Measurements from ENCODE around the gene MTCH1. TPM values are rescaled to one million over a fixed set of nuclear protein-coding genes. Genes with fewer than 3 reads are reported as not detected.
"Not testable (repeated sequence)": the region's sequence is repeated elsewhere in the genome, so short reads cannot be mapped to it uniquely, and the experiment has no call there.

The MTCH1 gene
- total RNA-seq, 1 donor from 2014 or later = 144 TPM

DNA sequence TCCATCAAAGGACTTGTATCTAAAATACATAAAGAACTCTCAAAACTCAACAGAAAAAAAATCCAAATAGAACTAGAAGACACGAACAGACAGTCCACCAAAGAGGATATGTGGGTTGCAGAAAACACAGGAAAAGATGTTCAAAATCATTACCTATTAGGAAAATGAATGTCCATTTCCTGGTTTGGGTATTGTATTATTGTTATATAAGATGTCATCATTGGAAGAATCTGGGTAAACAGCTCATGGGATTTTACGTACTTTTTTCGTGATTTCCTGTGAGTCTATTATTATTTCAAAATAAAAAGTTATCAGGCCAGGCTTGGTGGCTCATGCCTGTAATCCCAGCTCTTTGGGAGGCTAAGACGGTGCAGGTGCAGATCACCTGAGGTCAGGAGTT, 40.7 kb downstream of the MTCH1 start:
- Histone ChIP-seq H3K9ac (no peak overlapping the region), H3F3A (ENCODE audit: low read depth) (no peaks in the 10 kb centered on the region), H3K27ac (no peak overlapping the region), H3K27me3 (no peaks in the 10 kb centered on the region), H3K9me3 (ENCODE audit: low read depth) (no peaks in the 10 kb centered on the region), H3K4me2 (no peak overlapping the region), H2AFZ (replicated peaks) (no peak overlapping the region), H4K20me1 (ENCODE audit: low read depth) (no peaks in the 10 kb centered on the region), H3K36me3 (no peaks in the 10 kb centered on the region), H3K79me2 (ENCODE audit: low read depth) (no peaks in the 10 kb centered on the region), H3K4me3 (no peak overlapping the region), H3K4me1 (peaks cover 7% of the 10 kb centered on the region)
- Mint-ChIP-seq H3K9me3 (peaks cover 10% of the 10 kb centered on the region), H3K4me3 (no peak overlapping the region), H3K36me3 (peaks cover 1% of the 10 kb centered on the region), H3K27me3 (ENCODE audit: insufficient read depth, low read depth) (peaks cover 6% of the 10 kb centered on the region), H3K4me1 (peaks cover 5% of the 10 kb centered on the region), H3K27ac (no peak overlapping the region)
- DNase-seq (ENCODE audit: low spot score) = no peak
- no peak for TF ChIP-seq EZH2phosphoT487 (IDR thresholded peaks at IDR 0.05)
- no peak for TF ChIP-seq EZH2 (IDR thresholded peaks at IDR 0.05)
- TF ChIP-seq, protein P1, sequence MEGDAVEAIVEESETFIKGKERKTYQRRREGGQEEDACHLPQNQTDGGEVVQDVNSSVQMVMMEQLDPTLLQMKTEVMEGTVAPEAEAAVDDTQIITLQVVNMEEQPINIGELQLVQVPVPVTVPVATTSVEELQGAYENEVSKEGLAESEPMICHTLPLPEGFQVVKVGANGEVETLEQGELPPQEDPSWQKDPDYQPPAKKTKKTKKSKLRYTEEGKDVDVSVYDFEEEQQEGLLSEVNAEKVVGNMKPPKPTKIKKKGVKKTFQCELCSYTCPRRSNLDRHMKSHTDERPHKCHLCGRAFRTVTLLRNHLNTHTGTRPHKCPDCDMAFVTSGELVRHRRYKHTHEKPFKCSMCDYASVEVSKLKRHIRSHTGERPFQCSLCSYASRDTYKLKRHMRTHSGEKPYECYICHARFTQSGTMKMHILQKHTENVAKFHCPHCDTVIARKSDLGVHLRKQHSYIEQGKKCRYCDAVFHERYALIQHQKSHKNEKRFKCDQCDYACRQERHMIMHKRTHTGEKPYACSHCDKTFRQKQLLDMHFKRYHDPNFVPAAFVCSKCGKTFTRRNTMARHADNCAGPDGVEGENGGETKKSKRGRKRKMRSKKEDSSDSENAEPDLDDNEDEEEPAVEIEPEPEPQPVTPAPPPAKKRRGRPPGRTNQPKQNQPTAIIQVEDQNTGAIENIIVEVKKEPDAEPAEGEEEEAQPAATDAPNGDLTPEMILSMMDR (IDR thresholded peaks at IDR 0.05) = no peak

DNA sequence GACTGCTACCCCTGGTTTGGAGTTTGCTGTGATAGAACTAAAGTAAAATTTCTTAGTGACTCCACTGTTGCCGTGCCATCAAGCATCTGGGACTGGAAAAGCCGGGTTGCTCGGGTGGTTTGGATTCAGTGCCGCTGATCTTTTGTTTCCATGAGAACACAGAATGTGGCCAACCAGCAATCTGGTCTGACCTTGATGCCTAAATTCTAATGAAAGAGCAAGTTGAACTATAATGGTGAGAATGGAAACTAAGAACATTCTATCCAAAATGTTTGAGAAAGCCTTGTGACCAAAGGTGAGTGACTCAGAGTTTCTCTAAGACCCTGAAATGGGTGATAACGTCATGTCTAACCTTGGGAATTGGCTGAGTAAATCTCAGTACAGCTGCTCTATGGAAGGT, 41.3 kb downstream of the MTCH1 start:
- Histone ChIP-seq H3F3A (ENCODE audit: low read depth) (no peaks in the 10 kb centered on the region), H4K20me1 (ENCODE audit: low read depth) (no peaks in the 10 kb centered on the region), H3K27me3 (no peaks in the 10 kb centered on the region), H3K9me3 (ENCODE audit: low read depth) (no peaks in the 10 kb centered on the region), H3K4me1 (peaks cover 7% of the 10 kb centered on the region), H3K27ac (no peak overlapping the region), H3K9ac (no peak overlapping the region), H3K4me2 (no peak overlapping the region), H3K36me3 (no peaks in the 10 kb centered on the region), H2AFZ (replicated peaks) (peak overlapping the region; percentile 17), H3K4me3 (no peak overlapping the region), H3K79me2 (ENCODE audit: low read depth) (no peaks in the 10 kb centered on the region)
- DNase-seq (ENCODE audit: low spot score) = no peak
- TF ChIP-seq, protein P1 (IDR thresholded peaks at IDR 0.05) = no peak
- TF ChIP-seq EZH2 (IDR thresholded peaks at IDR 0.05) (no peak), EZH2phosphoT487 (IDR thresholded peaks at IDR 0.05) (no peak)
- Mint-ChIP-seq H3K9me3 (peaks cover 13% of the 10 kb centered on the region), H3K27me3 (ENCODE audit: insufficient read depth, low read depth) (peaks cover 7% of the 10 kb centered on the region), H3K36me3 (peaks cover 2% of the 10 kb centered on the region), H3K27ac (peak overlapping the region; percentile 37), H3K4me3 (no peak overlapping the region), H3K4me1 (peaks cover 5% of the 10 kb centered on the region)

GRCh38 chr6:36942329-36942728, 43.7 kb downstream of the MTCH1 start:
- not testable (repeated sequence) for H2AFZ ChIP-seq (replicated peaks); H3K27me3 ChIP-seq; H3K9me3 ChIP-seq (ENCODE audit: low read depth); H3K79me2 ChIP-seq (ENCODE audit: low read depth); H3K27ac ChIP-seq; DNase-seq (ENCODE audit: low spot score); H3K4me2 ChIP-seq; H3K9ac ChIP-seq; H3K4me3 ChIP-seq; H3K36me3 Mint-ChIP-seq; H3K4me3 Mint-ChIP-seq; H4K20me1 ChIP-seq (ENCODE audit: low read depth); H3K27me3 Mint-ChIP-seq (ENCODE audit: insufficient read depth, low read depth); H3F3A ChIP-seq (ENCODE audit: low read depth); H3K36me3 ChIP-seq; H3K4me1 Mint-ChIP-seq; H3K4me1 ChIP-seq
- H3K27ac Mint-ChIP-seq = peak overlapping the region; percentile 54
- H3K9me3 Mint-ChIP-seq = peaks cover 13% of the 10 kb centered on the region

GRCh38 chr6:36941561-36941960, 44.4 kb downstream of the MTCH1 start:
- H3K4me3 ChIP-seq; H3F3A ChIP-seq (ENCODE audit: low read depth); H3K79me2 ChIP-seq (ENCODE audit: low read depth); H3K4me1 Mint-ChIP-seq; H3K9me3 ChIP-seq (ENCODE audit: low read depth); H3K4me2 ChIP-seq; H3K27me3 Mint-ChIP-seq (ENCODE audit: insufficient read depth, low read depth); H3K36me3 ChIP-seq; H3K27ac Mint-ChIP-seq; H3K27me3 ChIP-seq; H3K4me3 Mint-ChIP-seq; H3K27ac ChIP-seq; H3K4me1 ChIP-seq; DNase-seq (ENCODE audit: low spot score); H4K20me1 ChIP-seq (ENCODE audit: low read depth); H3K9ac ChIP-seq; H3K36me3 Mint-ChIP-seq; H2AFZ ChIP-seq (replicated peaks): not testable (repeated sequence)
- peaks cover 13% of the 10 kb centered on the region for H3K9me3 Mint-ChIP-seq
